ENCODE measurements around the gene C1orf105. TPM values are rescaled to one million over a fixed set of nuclear protein-coding genes. Genes with fewer than 3 reads are reported as not detected.

Gene C1orf105
- total and polyA plus RNA-seq, 10 of the 15 experiments (the other 5 are each of a cell fraction or from before 2014, with no cell fraction given), result not detected

- TF ChIP-seq NFYB (IDR thresholded peaks at IDR 0.05; ENCODE audit: insufficient read depth, low read depth, low read length) (no peak), RAD51 (IDR thresholded peaks at IDR 0.05) (no peak)
These were observed 79.7 kb downstream of the C1orf105 start (continued) for GRCh38 chr1:172500207-172500606.

- no peaks in the 10 kb centered on the region for H3K79me2 ChIP-seq (ENCODE audit: control insufficient read depth, insufficient read depth, low read length)
- no peak overlapping the region for H2AFZ ChIP-seq (ENCODE audit: control insufficient read depth, low read depth, low read length)
- H3K4me2 ChIP-seq (ENCODE audit: control insufficient read depth, insufficient read depth), result no peak overlapping the region
- H3K36me3 ChIP-seq (ENCODE audit: control insufficient read depth in 2 of 2, insufficient read depth in 2 of 2, low read length in 1 of 2), result no peaks in the 10 kb centered on the region
- intact Hi-C loops (cut with micrococcal nuclease; ENCODE audit: unreplicated experiment), result no loop called here
- RAD21 ChIA-PET (ENCODE audit: unreplicated experiment), result no interaction called here
- in situ Hi-C loops (cut with MboI), result no loop called here
- BruUV-seq (replicated peaks), result no TSS peak
- no peaks in the 10 kb centered on the region; a peak in 1 of 4 replicates for H3K27me3 ChIP-seq (replicated peaks in 1 of 2; ENCODE audit: control insufficient read depth in 2 of 2, insufficient read depth in 2 of 2, low read length in 1 of 2)
- CTCF ChIA-PET, result no interaction called here
- no peaks in the 10 kb centered on the region for H3K9me3 ChIP-seq (replicated peaks; ENCODE audit: control insufficient read depth, insufficient read depth, low read length)
- H3K4me3 ChIP-seq, result no peak overlapping the region
- SMC1A ChIA-PET (ENCODE audit: uncharacterized antibody, unreplicated experiment), result no interaction called here
- H4K20me1 ChIP-seq (ENCODE audit: control insufficient read depth, insufficient read depth), result no peaks in the 10 kb centered on the region
- no peak overlapping the region for H3K27ac ChIP-seq (ENCODE audit: control insufficient read depth, insufficient read depth)
- FAIRE-seq (no peak), ATAC-seq (no peak), DNase-seq (ENCODE audit: low read depth, low spot score) (no peak)
- H3K9ac ChIP-seq (ENCODE audit: control insufficient read depth, insufficient read depth, low read length), result no peak overlapping the region
- no peaks in the 10 kb centered on the region for H3K4me1 ChIP-seq (ENCODE audit: control insufficient read depth, insufficient read depth, low read length)
- POLR2A ChIA-PET, result no interaction called here
- no peak for TF ChIP-seq SUPT20H (IDR thresholded peaks at IDR 0.05; ENCODE audit: borderline replicate concordance, control insufficient read depth, low read depth, low read length)
- TF ChIP-seq TCF7 (IDR thresholded peaks at IDR 0.05; ENCODE audit: borderline replicate concordance), result no peak
- TF ChIP-seq SKIL (IDR thresholded peaks at IDR 0.05; ENCODE audit: low read depth, poor library complexity, severe bottlenecking), result no peak
- TF ChIP-seq NFXL1 (IDR thresholded peaks at IDR 0.05; ENCODE audit: borderline replicate concordance), result no peak
- TF ChIP-seq CHD1 (IDR thresholded peaks at IDR 0.05; ENCODE audit: low read depth, low read length), result no peak
These were observed 87.3 kb downstream of the C1orf105 start for GRCh38 chr1:172507741-172508140.

Data from GM12878 (cell line).